NB4 (cell line): ENCODE results near the gene N4BP2.
"Not testable (repeated sequence)": the region's sequence is repeated elsewhere in the genome, so short reads cannot be mapped to it uniquely, and the experiment has no call there.

Source experiments
- DNase-seq: peaks from one replicate; pipeline ENCODE4 v3.0.0; 2010; ENCODE audit warnings: low read depth
- H3K4me3 ChIP-seq: one replicate; pipeline ENCODE4 v1.5.1; 2011; ENCODE audit warnings: mild to moderate bottlenecking, low read depth, low read length, moderate library complexity
- MYC ChIP-seq: IDR thresholded peaks from 2 replicates; pipeline ENCODE4 v1.6.1; 2011; ENCODE audit warnings: low read depth, low read length
- POLR2A ChIP-seq: IDR thresholded peaks from 2 replicates; pipeline ENCODE4 v1.6.1; 2011; ENCODE audit warnings: mild to moderate bottlenecking; ENCODE audit not compliant: insufficient read length; ENCODE audit errors: extremely low read depth
- TF ChIP-seq, protein P1 (sequence below): IDR thresholded peaks from one replicate; pipeline ENCODE4 v1.5.1; 2012; ENCODE audit warnings: low read depth, low read length
- TF ChIP-seq, protein P2 (sequence below): IDR thresholded peaks from 2 replicates; pipeline ENCODE4 v1.6.1; 2011; ENCODE audit warnings: low read depth, low read length

Gene N4BP2

DNA sequence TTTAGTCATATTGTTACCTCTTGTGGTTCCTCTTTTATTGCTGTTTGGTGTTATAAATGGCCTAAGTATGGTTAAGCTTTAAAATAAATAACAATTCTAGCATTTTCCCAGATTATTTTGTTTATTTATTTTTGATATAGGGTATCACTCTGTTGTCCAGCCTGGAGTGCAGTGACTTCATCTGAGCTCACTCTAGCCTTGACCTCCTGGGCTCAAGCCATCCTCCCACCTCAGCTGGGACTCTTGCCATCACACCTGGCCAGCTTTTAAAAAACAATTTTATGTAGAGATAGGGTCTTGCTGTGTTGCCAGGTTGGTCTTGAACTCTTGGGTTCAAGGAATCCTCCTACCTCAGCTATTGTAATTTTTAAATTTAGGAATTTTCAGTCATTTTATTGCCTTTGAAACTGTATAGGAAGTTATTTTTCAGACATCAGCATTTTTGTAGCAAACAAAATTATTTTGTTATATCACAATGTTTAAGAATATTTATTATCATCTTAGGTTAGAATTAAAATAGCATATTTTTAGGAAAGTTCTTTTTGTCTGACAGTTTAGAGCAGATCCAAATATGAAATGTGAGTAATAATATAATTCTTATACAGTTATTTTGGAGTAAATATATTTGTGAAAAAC is 73.9 kb downstream of the N4BP2 start:
- no peak overlapping the region for H3K4me3 ChIP-seq
- no peak for DNase-seq
- TF ChIP-seq POLR2A (no peak), MYC (no peak)
- TF ChIP-seq, protein P1, sequence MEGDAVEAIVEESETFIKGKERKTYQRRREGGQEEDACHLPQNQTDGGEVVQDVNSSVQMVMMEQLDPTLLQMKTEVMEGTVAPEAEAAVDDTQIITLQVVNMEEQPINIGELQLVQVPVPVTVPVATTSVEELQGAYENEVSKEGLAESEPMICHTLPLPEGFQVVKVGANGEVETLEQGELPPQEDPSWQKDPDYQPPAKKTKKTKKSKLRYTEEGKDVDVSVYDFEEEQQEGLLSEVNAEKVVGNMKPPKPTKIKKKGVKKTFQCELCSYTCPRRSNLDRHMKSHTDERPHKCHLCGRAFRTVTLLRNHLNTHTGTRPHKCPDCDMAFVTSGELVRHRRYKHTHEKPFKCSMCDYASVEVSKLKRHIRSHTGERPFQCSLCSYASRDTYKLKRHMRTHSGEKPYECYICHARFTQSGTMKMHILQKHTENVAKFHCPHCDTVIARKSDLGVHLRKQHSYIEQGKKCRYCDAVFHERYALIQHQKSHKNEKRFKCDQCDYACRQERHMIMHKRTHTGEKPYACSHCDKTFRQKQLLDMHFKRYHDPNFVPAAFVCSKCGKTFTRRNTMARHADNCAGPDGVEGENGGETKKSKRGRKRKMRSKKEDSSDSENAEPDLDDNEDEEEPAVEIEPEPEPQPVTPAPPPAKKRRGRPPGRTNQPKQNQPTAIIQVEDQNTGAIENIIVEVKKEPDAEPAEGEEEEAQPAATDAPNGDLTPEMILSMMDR: no peak
- TF ChIP-seq, protein P2, sequence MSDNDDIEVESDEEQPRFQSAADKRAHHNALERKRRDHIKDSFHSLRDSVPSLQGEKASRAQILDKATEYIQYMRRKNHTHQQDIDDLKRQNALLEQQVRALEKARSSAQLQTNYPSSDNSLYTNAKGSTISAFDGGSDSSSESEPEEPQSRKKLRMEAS: no peak

DNA sequence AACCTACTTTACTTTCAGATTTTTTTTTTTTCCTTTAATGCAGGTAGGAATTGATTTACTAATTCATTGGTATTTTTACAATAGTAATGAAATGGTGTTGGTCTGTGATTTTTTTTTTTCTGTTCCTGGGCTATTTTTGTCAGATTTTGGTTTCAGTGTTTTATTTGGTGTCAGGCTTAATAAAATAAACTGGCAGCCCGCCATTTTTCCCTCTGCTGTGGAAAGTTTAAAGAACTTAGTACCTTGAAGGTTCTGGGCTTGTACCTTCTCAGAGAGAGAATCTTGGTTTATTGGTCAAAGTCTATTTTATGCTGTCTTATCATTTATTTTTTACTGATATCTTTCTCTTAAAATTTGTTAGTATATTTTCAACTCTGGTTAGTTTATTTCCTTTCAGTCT is 76.2 kb downstream of the N4BP2 start:
- H3K4me3 ChIP-seq: no peak overlapping the region
- TF ChIP-seq POLR2A (no peak), MYC (no peak)
- TF ChIP-seq, protein P2: no peak
- TF ChIP-seq, protein P1: no peak
- no peak for DNase-seq

DNA sequence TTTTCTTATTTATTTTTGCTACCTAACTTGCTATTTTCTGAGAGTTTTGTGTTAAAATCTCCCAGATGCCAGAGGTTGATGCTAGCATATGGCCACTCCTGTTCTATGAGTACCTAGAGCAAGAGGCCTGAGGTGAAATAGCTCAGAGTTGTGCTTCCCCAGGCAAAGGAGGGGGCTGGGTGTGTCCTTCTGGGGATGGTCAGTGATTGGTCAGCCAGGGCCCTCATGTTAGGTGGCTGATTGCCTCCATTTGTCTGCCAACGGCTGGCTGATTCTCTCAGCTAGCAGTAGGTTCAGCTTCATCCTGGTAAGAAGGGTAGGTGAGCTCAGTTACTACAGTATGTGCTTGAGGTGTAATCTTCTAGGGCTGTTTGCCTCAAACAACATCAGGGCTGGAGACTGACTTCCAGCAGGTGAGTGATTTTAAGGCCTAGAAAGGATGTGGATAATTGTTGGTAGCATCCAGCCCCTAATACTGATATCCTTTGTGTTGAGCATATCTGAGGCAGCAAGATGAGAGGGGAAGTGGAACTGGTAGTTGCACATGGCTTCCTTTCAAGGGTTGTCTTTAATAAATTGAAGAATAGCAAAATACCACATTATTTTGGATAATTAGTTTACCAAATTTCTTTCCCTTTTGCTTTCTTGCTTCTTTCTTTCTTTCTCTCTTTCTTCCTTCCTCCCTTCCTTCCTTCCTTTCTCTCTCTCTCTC is 77.7 kb downstream of the N4BP2 start:
- H3K4me3 ChIP-seq: no peak overlapping the region
- no peak for DNase-seq
- TF ChIP-seq, protein P2: no peak
- TF ChIP-seq POLR2A: no peak
- TF ChIP-seq, protein P1: no peak
- no peak for TF ChIP-seq MYC

DNA sequence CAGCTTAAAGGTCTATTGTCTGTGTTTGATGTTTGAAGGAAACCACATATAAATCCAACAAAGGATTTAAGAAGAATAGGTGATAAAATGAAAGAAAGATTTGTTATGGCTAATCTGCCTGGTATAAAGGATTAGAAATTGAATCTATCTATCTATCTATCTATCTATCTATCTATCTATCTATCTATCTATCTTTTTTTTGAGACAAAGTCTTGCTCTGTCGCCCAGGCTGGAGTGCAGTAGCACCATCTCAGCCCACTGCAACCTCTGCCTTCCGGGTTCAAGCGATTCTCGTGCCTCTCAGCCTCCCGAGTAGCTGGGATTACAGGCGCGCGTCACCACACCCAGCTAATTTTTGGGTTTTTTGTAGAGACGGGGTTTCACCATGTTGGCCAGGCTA is 79.6 kb downstream of the N4BP2 start:
- DNase-seq, H3K4me3 ChIP-seq: not testable (repeated sequence)

DNA sequence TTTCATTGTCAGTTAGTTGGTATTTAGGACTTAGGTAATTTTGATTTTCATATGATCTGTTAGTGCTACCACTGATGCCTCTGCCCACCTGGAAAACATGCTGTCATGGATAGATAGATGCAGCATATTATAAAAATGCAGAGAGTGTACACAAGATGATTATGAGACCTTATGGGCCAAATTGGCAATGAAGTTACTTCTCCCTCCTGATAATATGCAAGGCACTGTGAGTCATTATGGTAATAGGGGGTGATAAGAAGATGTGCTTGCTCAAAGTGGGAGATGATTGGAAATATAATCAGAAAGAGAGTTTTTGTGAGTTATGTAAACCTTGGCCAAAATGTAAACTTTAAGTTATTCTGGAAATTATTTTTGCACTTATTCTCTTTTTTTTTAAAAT is 83.5 kb downstream of the N4BP2 start:
- TF ChIP-seq, protein P2: no peak
- TF ChIP-seq POLR2A: no peak
- TF ChIP-seq, protein P1: no peak
- TF ChIP-seq MYC: no peak
- H3K4me3 ChIP-seq: no peak overlapping the region
- DNase-seq: no peak

DNA sequence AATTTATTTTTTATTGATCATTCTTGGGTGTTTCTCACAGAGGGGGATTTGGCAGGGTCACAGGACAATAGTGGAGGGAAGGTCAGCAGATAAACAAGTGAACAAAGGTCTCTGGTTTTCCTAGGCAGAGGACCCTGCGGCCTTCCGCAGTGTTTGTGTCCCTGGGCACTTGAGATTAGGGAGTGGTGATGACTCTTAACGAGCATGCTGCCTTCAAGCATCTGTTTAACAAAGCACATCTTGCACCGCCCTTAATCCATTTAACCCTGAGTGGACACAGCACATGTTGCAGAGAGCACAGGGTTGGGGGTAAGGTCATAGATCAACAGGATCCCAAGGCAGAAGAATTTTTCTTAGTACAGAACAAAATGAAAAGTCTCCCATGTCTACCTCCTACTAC is 83.9 kb downstream of the N4BP2 start:
- H3K4me3 ChIP-seq, DNase-seq: not testable (repeated sequence)

DNA sequence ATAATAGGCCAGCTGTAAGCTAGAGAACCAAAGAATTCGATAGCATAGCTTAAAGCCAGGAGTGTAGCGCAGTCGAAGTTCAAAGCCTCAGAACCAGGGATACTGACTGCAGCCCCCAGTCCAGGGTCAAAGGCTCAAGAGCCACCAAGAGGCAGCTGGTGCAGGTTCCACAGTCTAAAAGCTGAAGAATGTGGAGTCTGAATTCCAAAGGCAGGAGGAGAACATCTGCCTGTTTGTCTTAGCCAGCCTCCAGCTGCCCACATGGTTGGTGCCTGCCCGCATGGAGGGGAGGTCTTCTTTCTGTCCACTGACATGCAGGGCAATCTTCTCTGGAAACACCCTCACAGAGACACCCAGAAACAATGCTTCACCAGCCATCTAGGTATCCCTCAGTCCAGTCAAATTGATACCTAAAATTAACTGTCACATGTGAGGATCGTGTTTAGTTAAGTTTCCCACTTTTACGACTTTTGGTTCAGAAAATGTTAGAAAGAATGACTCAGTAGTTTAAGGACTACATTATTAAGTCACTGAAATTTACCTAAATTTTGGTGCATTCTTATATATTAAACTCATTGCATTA is 87.4 kb downstream of the N4BP2 start:
- DNase-seq: no peak
- TF ChIP-seq MYC (no peak), POLR2A (no peak)
- TF ChIP-seq, protein P1: no peak
- TF ChIP-seq, protein P2: no peak
- H3K4me3 ChIP-seq: no peak overlapping the region
